HCT116 (cell line): ENCODE data around the gene NTN4. TPM values are rescaled to one million over a fixed set of nuclear protein-coding genes. Genes with fewer than 3 reads are reported as not detected.

Experiments
- ATAC-seq: fragments of 200-7000 bp; cut with Tn5 transposase; 2 replicates; pipeline ENCODE4 v1.9.1; 2020; ENCODE audit warnings: mild to moderate bottlenecking, moderate library complexity
- BruUV-seq: library from RNA; stranded (reverse); fragments of 400-500 nt; replicated peaks from 2 replicates; lab custom pipeline; 2021; lab: Mats Ljungman, UMichigan
- CTCF ChIA-PET: fragments of 300-600 bp; sonication (Branson Sonifier 250); formaldehyde crosslinking; loops from one replicate; lab custom pipeline; 2021; ENCODE audit warnings: antibody characterized with exemption; lab: Charles Lee
- POLR2A ChIA-PET: fragments of 300-600, 350-600 bp; sonication (Branson Sonifier 250); formaldehyde crosslinking; loops from one replicate; lab custom pipeline; 2021; ENCODE audit warnings: antibody characterized with exemption; lab: Charles Lee
- RAD21 ChIA-PET, 2 experiments: fragments of 300-600 bp; sonication (Branson Sonifier 250); formaldehyde crosslinking; loops; one replicate each; lab custom pipeline; 2023; ENCODE audit warnings: low total read pairs in 2 of 2; ENCODE audit not compliant: uncharacterized antibody in 2 of 2, unreplicated experiment in 2 of 2, low non-redundant PET in 1 of 2; lab: Charles Lee
- DNase-seq: peaks from one replicate; pipeline ENCODE4 v3.0.0-alpha.2; 2010; ENCODE audit warnings: low read depth, low spot score
- H2AFZ ChIP-seq: fragments of 200-600 bp; shearing (Covaris generic), sonication (generic); 2 replicates; pipeline ENCODE4 v1.6.1; 2017; ENCODE audit warnings: low read depth, mixed run types, mixed read lengths, antibody characterized with exemption, low read length; ENCODE audit not compliant: poor library complexity, severe bottlenecking
- H3K27ac ChIP-seq: 2 replicates; pipeline ENCODE4 v1.5.1; 2012; ENCODE audit warnings: low read depth, low read length
- H3K27me3 ChIP-seq: fragments of 200-600 bp; sonication (generic); 2 replicates; pipeline ENCODE4 v1.6.1; 2016; ENCODE audit warnings: mixed run types, low read length, mixed read lengths; ENCODE audit not compliant: insufficient read depth
- H3K36me3 ChIP-seq, 2 experiments: fragments of 200-500 bp in 1 of 2; fragments of 200-600 bp in 1 of 2; sonication (Bioruptor generic) in 1 of 2; sonication (generic) in 1 of 2; 2 replicates each; pipeline versions ENCODE4 v1.5.1 to v1.6.1; 2014 to 2016; ENCODE audit warnings: low read length in 2 of 2, inconsistent platforms in 1 of 2, mixed read lengths in 1 of 2, mixed run types in 1 of 2; ENCODE audit not compliant: insufficient read depth in 2 of 2, control insufficient read depth in 1 of 2
- H3K4me1 ChIP-seq, 2 experiments: fragments of 200-600 bp in 1 of 2; sonication (generic) in 1 of 2; 2 replicates each; pipeline versions ENCODE4 v1.5.1 to v1.6.1; 2012 to 2017; ENCODE audit warnings: low read length in 2 of 2, inconsistent platforms in 1 of 2, mild to moderate bottlenecking in 1 of 2, mixed read lengths in 1 of 2, mixed run types in 1 of 2, moderate library complexity in 1 of 2; ENCODE audit not compliant: insufficient read depth in 2 of 2, control insufficient read depth in 1 of 2
- H3K4me2 ChIP-seq: fragments of 200-600 bp; sonication (generic); 2 replicates; pipeline ENCODE4 v1.6.1; 2017; ENCODE audit warnings: mixed run types, low read length, mixed read lengths
- H3K4me3 ChIP-seq, 2 experiments: fragments of 200-600 bp in 1 of 2; sonication (generic) in 1 of 2; replicated peaks in 1 of 2; 2 replicates each; pipeline ENCODE4 v1.5.1; 2011 to 2016; ENCODE audit warnings: low read length in 2 of 2, control low read depth in 1 of 2, low read depth in 1 of 2, mild to moderate bottlenecking in 1 of 2, mixed read lengths in 1 of 2, mixed run types in 1 of 2
- H3K79me2 ChIP-seq: fragments of 200-600 bp; sonication (generic); 2 replicates; pipeline ENCODE4 v1.6.1; 2017; ENCODE audit warnings: mild to moderate bottlenecking, mixed run types, low read length, moderate library complexity, mixed read lengths; ENCODE audit not compliant: insufficient read depth
- H3K9ac ChIP-seq: fragments of 200-600 bp; sonication (generic); 2 replicates; pipeline ENCODE4 v1.6.1; 2016; ENCODE audit warnings: low read length, mixed read lengths
- H3K9me2 ChIP-seq: fragments of 200-600 bp; sonication (generic), shearing (Covaris generic); 2 replicates; pipeline ENCODE4 v1.6.1; 2017; ENCODE audit warnings: mixed run types, mild to moderate bottlenecking, moderate library complexity; ENCODE audit not compliant: insufficient read depth
- H3K9me3 ChIP-seq, 2 experiments: fragments of 200-500 bp in 1 of 2; fragments of 200-600 bp in 1 of 2; sonication (Bioruptor generic) in 1 of 2; sonication (generic) in 1 of 2; 2 replicates each; pipeline ENCODE4 v1.6.1; 2014 to 2017; ENCODE audit warnings: low read length in 2 of 2, mixed read lengths in 2 of 2, inconsistent platforms in 1 of 2, low read depth in 1 of 2, mild to moderate bottlenecking in 1 of 2, mixed run types in 1 of 2, moderate library complexity in 1 of 2; ENCODE audit not compliant: control insufficient read depth in 1 of 2, insufficient read depth in 1 of 2
- H4K20me1 ChIP-seq: fragments of 200-600 bp; sonication (generic), shearing (Covaris generic); 2 replicates; pipeline ENCODE4 v1.6.1; 2017; ENCODE audit warnings: mixed run types, mild to moderate bottlenecking, moderate library complexity; ENCODE audit not compliant: insufficient read depth
- CEBPB ChIP-seq: IDR thresholded peaks from 2 replicates; pipeline ENCODE4 v1.6.1; 2012; ENCODE audit warnings: low read depth
- EGR1 ChIP-seq: IDR thresholded peaks from 2 replicates; pipeline ENCODE4 v1.6.1; 2012; ENCODE audit warnings: low read depth
- ELF1 ChIP-seq: IDR thresholded peaks from 2 replicates; pipeline ENCODE4 v1.6.1; 2012; ENCODE audit warnings: low read depth, borderline replicate concordance
- EZH2 ChIP-seq: fragments of 200-600 bp; sonication (generic); IDR thresholded peaks from 2 replicates; pipeline ENCODE4 v1.6.1; 2017; ENCODE audit warnings: antibody characterized with exemption, mixed run types
- EZH2phosphoT487 ChIP-seq: fragments of 200-600 bp; IDR thresholded peaks from 2 replicates; pipeline ENCODE4 v1.6.1; 2018; ENCODE audit warnings: antibody characterized with exemption, borderline replicate concordance
- FOSL1 ChIP-seq: IDR thresholded peaks from 2 replicates; pipeline ENCODE4 v1.6.1; 2012; ENCODE audit warnings: low read depth
- JUND ChIP-seq: IDR thresholded peaks from 2 replicates; pipeline ENCODE4 v1.6.1; 2012
- POLR2A ChIP-seq: IDR thresholded peaks from 2 replicates; pipeline ENCODE4 v1.7.0; 2011; ENCODE audit warnings: borderline replicate concordance; ENCODE audit not compliant: insufficient read depth, insufficient read length; ENCODE audit errors: extremely low read depth
- POLR2AphosphoS5 ChIP-seq: IDR thresholded peaks from 2 replicates; pipeline ENCODE4 v1.6.1; 2011; ENCODE audit warnings: mild to moderate bottlenecking, low read depth, low read length, moderate library complexity
- RAD21 ChIP-seq: IDR thresholded peaks from 2 replicates; pipeline ENCODE4 v1.6.1; 2012; ENCODE audit warnings: low read depth, mild to moderate bottlenecking
- SIN3A ChIP-seq: IDR thresholded peaks from 2 replicates; pipeline ENCODE4 v1.6.1; 2012; ENCODE audit warnings: low read depth
- SP1 ChIP-seq: IDR thresholded peaks from 2 replicates; pipeline ENCODE4 v1.6.1; 2012; ENCODE audit warnings: low read depth
- TCF7L2 ChIP-seq: IDR thresholded peaks from 2 replicates; pipeline ENCODE4 v1.7.0; 2011; ENCODE audit warnings: borderline replicate concordance, inconsistent platforms; ENCODE audit not compliant: insufficient read depth, insufficient read length; ENCODE audit errors: extremely low read depth
- YY1 ChIP-seq: IDR thresholded peaks from 2 replicates; pipeline ENCODE4 v1.6.1; 2011; ENCODE audit warnings: low read length, low read depth, moderate library complexity, mild to moderate bottlenecking; ENCODE audit not compliant: insufficient replicate concordance; ENCODE audit errors: extremely low read depth
- ZFX ChIP-seq: fragments of 450-650 bp; IDR thresholded peaks from 2 replicates; pipeline ENCODE4 v1.6.1; 2017
- ZNF274 ChIP-seq: fragments of 200-500 bp; sonication (Bioruptor generic); IDR thresholded peaks from 2 replicates; pipeline ENCODE4 v1.6.1; 2014; ENCODE audit warnings: mild to moderate bottlenecking, low read depth, low read length, inconsistent platforms
- intact Hi-C: fragments of 100-400 bp; cut with micrococcal nuclease; formaldehyde crosslinking; loops from 2 replicates; pipeline ENCODE4 v1.10.0; 2022
- total RNA-seq: library from RNA; stranded (reverse); gene quantifications from one replicate; pipeline ENCODE4 v1.2.1, GENCODE V29; 2021; ENCODE audit not compliant: unreplicated experiment
- TF ChIP-seq, protein P1 (sequence below): IDR thresholded peaks from 2 replicates; pipeline ENCODE4 v1.6.1; 2011; ENCODE audit warnings: mild to moderate bottlenecking, low read length, moderate library complexity; ENCODE audit not compliant: insufficient replicate concordance; ENCODE audit errors: extremely low read depth
- TF ChIP-seq, protein P2 (sequence below): IDR thresholded peaks from 2 replicates; pipeline ENCODE4 v1.6.1; 2012
- TF ChIP-seq, protein P3 (sequence below): IDR thresholded peaks from 2 replicates; pipeline ENCODE4 v1.6.1; 2012; ENCODE audit warnings: low read depth

The NTN4 gene
- total RNA-seq, 1 experiment from 2014 or later = 4.3 TPM

DNA sequence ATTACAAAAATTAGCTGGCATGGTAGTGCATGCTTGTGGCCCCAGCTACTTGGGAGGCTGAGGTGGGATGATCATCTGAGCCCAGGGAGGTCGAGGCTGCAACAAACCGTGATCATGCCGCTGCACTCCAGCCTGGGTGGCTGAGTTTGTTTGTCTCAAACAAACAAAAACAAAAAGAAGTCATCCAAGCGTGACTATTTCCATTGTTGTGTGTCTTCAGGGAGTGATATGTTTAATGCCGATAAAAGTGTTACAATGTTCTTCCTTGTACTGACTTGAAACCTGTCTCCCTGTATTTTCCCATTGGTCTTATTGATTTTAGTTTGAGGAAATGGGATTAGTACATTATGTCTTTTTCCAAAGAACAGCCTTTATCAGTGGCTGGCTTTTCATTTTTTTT, 163.7 kb downstream of the NTN4 start:
- RAD21 ChIA-PET = no interaction called here
- Histone ChIP-seq H3K9me3 (no peaks in the 10 kb centered on the region), H3K27ac (no peak overlapping the region), H2AFZ (peak overlapping the region; percentile 14), H4K20me1 (no peaks in the 10 kb centered on the region), H3K27me3 (no peaks in the 10 kb centered on the region), H3K9ac (no peak overlapping the region), H3K79me2 (no peaks in the 10 kb centered on the region), H3K9me2 (no peaks in the 10 kb centered on the region), H3K4me2 (no peak overlapping the region), H3K4me1 (peaks cover 0 to 15% of the 10 kb centered on the region in 2 experiments; a peak in 2 of 4 replicates), H3K36me3 (no peaks in the 10 kb centered on the region), H3K4me3 (no peak overlapping the region)
- CTCF ChIA-PET = no interaction called here
- no peak for ATAC-seq
- POLR2A ChIA-PET = no interaction called here
- DNase-seq = no peak
- intact Hi-C loops = no loop called here
- TF ChIP-seq FOSL1 = no peak
- no peak for TF ChIP-seq YY1
- no peak for TF ChIP-seq ELF1
- no peak for TF ChIP-seq EZH2
- TF ChIP-seq EZH2phosphoT487 = no peak
- no peak for TF ChIP-seq ZNF274
- TF ChIP-seq, protein P1, sequence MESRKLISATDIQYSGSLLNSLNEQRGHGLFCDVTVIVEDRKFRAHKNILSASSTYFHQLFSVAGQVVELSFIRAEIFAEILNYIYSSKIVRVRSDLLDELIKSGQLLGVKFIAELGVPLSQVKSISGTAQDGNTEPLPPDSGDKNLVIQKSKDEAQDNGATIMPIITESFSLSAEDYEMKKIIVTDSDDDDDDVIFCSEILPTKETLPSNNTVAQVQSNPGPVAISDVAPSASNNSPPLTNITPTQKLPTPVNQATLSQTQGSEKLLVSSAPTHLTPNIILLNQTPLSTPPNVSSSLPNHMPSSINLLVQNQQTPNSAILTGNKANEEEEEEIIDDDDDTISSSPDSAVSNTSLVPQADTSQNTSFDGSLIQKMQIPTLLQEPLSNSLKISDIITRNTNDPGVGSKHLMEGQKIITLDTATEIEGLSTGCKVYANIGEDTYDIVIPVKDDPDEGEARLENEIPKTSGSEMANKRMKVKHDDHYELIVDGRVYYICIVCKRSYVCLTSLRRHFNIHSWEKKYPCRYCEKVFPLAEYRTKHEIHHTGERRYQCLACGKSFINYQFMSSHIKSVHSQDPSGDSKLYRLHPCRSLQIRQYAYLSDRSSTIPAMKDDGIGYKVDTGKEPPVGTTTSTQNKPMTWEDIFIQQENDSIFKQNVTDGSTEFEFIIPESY = no peak
- no peak for TF ChIP-seq RAD21
- TF ChIP-seq POLR2A = no peak
- TF ChIP-seq EGR1 = no peak
- TF ChIP-seq SP1 = no peak
- no peak for TF ChIP-seq POLR2AphosphoS5
- TF ChIP-seq, protein P2, sequence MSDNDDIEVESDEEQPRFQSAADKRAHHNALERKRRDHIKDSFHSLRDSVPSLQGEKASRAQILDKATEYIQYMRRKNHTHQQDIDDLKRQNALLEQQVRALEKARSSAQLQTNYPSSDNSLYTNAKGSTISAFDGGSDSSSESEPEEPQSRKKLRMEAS = no peak
- no peak for TF ChIP-seq JUND
- no peak for TF ChIP-seq ZFX
- no peak for TF ChIP-seq SIN3A
- no peak for TF ChIP-seq TCF7L2
- TF ChIP-seq, protein P3, sequence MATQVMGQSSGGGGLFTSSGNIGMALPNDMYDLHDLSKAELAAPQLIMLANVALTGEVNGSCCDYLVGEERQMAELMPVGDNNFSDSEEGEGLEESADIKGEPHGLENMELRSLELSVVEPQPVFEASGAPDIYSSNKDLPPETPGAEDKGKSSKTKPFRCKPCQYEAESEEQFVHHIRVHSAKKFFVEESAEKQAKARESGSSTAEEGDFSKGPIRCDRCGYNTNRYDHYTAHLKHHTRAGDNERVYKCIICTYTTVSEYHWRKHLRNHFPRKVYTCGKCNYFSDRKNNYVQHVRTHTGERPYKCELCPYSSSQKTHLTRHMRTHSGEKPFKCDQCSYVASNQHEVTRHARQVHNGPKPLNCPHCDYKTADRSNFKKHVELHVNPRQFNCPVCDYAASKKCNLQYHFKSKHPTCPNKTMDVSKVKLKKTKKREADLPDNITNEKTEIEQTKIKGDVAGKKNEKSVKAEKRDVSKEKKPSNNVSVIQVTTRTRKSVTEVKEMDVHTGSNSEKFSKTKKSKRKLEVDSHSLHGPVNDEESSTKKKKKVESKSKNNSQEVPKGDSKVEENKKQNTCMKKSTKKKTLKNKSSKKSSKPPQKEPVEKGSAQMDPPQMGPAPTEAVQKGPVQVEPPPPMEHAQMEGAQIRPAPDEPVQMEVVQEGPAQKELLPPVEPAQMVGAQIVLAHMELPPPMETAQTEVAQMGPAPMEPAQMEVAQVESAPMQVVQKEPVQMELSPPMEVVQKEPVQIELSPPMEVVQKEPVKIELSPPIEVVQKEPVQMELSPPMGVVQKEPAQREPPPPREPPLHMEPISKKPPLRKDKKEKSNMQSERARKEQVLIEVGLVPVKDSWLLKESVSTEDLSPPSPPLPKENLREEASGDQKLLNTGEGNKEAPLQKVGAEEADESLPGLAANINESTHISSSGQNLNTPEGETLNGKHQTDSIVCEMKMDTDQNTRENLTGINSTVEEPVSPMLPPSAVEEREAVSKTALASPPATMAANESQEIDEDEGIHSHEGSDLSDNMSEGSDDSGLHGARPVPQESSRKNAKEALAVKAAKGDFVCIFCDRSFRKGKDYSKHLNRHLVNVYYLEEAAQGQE = no peak
- no peak for TF ChIP-seq CEBPB
- no TSS peak for BruUV-seq
